ENCODE results near the gene KCTD4.

KCTD4 gene

DNA sequence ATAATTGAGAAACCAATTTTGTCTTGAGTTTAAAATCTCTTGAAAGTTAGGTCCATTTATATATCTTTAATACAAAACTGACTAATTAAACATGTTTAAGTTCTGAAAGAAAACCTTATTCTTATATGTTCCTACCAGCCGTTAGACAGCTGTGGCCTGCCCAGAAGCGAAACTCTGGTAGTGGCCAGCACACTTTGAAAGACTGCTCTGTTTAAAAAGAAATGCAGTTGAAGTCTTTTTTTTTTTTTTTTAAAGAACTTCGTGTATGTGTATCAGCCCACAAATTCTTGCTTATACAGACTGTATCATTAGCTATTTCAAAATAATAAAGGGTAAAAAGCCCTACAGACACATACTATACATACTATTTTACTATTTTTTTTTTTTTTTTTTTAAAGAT is 34.0 kb downstream of the KCTD4 start:
- Histone ChIP-seq H3K27me3 (ENCODE audit: control insufficient read depth in 3 of 3, insufficient read depth in 3 of 3, low read depth in 1 of 3, low read length in 3 of 3) (no peaks in the 10 kb centered on the region), H3K4ac (ENCODE audit: low read length) (no peak overlapping the region), H3K4me3 (ENCODE audit: low read length in 2 of 2) (no peak overlapping the region), H2BK5ac (ENCODE audit: low read length) (no peak overlapping the region), H4K91ac (ENCODE audit: low read depth, low read length, poor library complexity) (no peak overlapping the region), H2BK15ac (ENCODE audit: low read length) (no peak overlapping the region), H3K36me3 (replicated peaks in 1 of 2; ENCODE audit: control insufficient read depth in 2 of 2, insufficient read depth in 2 of 2, low read length in 2 of 2) (peaks cover 0 to 43% of the 10 kb centered on the region in 2 donors), H3K14ac (ENCODE audit: low read length) (no peak overlapping the region), H2BK12ac (ENCODE audit: low read length) (no peak overlapping the region), H3K23ac (ENCODE audit: low read depth, low read length, poor library complexity) (no peak overlapping the region), H3K27ac (replicated peaks; ENCODE audit: low read length) (no peak overlapping the region), H3K4me1 (ENCODE audit: control insufficient read depth in 2 of 2, insufficient read depth in 1 of 2, low read depth in 1 of 2, low read length in 2 of 2) (peaks cover 0 to 2% of the 10 kb centered on the region in 2 donors), H3K18ac (ENCODE audit: low read length) (no peak overlapping the region), H2AFZ (ENCODE audit: low read length) (no peak overlapping the region), H3K4me2 (ENCODE audit: insufficient read depth, low read length, poor library complexity, severe bottlenecking) (no peak overlapping the region), H2AK5ac (ENCODE audit: low read depth, low read length) (no peak overlapping the region), H4K8ac (ENCODE audit: low read depth, low read length) (no peak overlapping the region), H3K79me1 (ENCODE audit: low read depth, low read length) (no peaks in the 10 kb centered on the region), H3K9me3 (replicated peaks in 1 of 2; ENCODE audit: control insufficient read depth in 2 of 2, insufficient read depth in 1 of 2, low read depth in 1 of 2, low read length in 2 of 2) (no peaks in the 10 kb centered on the region), H3K9ac (ENCODE audit: low read depth, low read length, poor library complexity) (no peak overlapping the region), H2BK120ac (ENCODE audit: low read depth, low read length) (no peak overlapping the region)
- no peak for DNase-seq (ENCODE audit: low spot score)
- WGBS, 2 donors (ENCODE audit: extremely low coverage in 2 of 2, insufficient read length in 2 of 2, insufficient replicate concordance in 1 of 2) = no CpG with 5 or more reads among the region's 3 CpGs

DNA sequence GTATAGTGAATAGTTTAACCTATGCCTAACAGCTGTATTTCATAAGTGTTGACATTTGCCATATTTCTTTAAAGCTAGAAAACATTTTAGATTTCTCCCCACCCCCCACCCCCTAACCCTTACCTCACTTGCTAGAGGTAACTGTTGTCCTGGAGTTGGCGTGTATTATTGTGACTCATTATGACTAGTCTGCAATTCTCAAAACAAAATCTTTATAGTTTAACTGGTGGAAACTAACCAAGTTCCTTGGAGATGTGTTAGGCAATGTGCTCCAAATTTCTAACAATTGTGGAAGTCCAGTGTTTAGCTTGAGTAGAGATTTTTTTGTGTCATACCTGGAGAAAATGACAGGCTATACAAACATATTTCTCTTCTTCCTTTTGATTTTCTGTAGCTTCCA is 38.0 kb downstream of the KCTD4 start:
- no CpG with 5 or more reads among the region's 1 CpG for WGBS, 2 donors (ENCODE audit: extremely low coverage in 2 of 2, insufficient read length in 2 of 2, insufficient replicate concordance in 1 of 2)
- Histone ChIP-seq H3K27me3 (ENCODE audit: control insufficient read depth in 3 of 3, insufficient read depth in 3 of 3, low read depth in 1 of 3, low read length in 3 of 3) (no peaks in the 10 kb centered on the region), H3K9ac (ENCODE audit: low read depth, low read length, poor library complexity) (no peak overlapping the region), H4K91ac (ENCODE audit: low read depth, low read length, poor library complexity) (no peak overlapping the region), H3K27ac (replicated peaks; ENCODE audit: low read length) (no peak overlapping the region), H3K4me1 (ENCODE audit: control insufficient read depth in 2 of 2, insufficient read depth in 1 of 2, low read depth in 1 of 2, low read length in 2 of 2) (peaks cover 2 to 3% of the 10 kb centered on the region in 2 donors), H3K14ac (ENCODE audit: low read length) (no peak overlapping the region), H3K23ac (ENCODE audit: low read depth, low read length, poor library complexity) (no peak overlapping the region), H3K4me2 (ENCODE audit: insufficient read depth, low read length, poor library complexity, severe bottlenecking) (no peak overlapping the region), H2BK120ac (ENCODE audit: low read depth, low read length) (no peak overlapping the region), H2BK5ac (ENCODE audit: low read length) (no peak overlapping the region), H3K9me3 (replicated peaks in 1 of 2; ENCODE audit: control insufficient read depth in 2 of 2, insufficient read depth in 1 of 2, low read depth in 1 of 2, low read length in 2 of 2) (no peaks in the 10 kb centered on the region), H2AK5ac (ENCODE audit: low read depth, low read length) (no peak overlapping the region), H3K4me3 (ENCODE audit: low read length in 2 of 2) (no peak overlapping the region), H3K4ac (ENCODE audit: low read length) (no peak overlapping the region), H3K18ac (ENCODE audit: low read length) (no peak overlapping the region), H2BK15ac (ENCODE audit: low read length) (no peak overlapping the region), H3K79me1 (ENCODE audit: low read depth, low read length) (no peaks in the 10 kb centered on the region), H4K8ac (ENCODE audit: low read depth, low read length) (no peak overlapping the region), H2BK12ac (ENCODE audit: low read length) (no peak overlapping the region), H2AFZ (ENCODE audit: low read length) (no peak overlapping the region), H3K36me3 (replicated peaks in 1 of 2; ENCODE audit: control insufficient read depth in 2 of 2, insufficient read depth in 2 of 2, low read length in 2 of 2) (peaks cover 0 to 37% of the 10 kb centered on the region in 2 donors)
- no peak for DNase-seq (ENCODE audit: low spot score)

DNA sequence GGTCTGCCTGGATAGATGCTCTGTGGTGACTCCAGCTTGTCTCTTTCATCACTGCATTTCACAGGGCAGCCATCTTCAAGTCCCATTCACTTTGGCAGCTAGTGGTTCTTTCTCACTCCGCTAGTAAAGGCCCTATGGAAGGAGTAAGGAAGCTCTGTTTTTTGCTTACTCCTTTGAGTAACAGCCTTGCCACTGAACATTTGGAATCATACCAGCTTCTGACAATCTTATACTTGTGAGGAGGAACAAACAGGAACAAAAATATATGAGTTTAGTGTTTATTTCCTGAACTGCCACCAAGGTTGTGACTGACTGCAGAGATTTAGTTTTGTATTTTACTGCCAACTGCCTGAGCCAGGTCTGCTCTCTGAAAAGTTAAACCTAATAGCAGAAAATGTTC is 38.7 kb downstream of the KCTD4 start:
- Histone ChIP-seq H2BK12ac (ENCODE audit: low read length) (no peak overlapping the region), H3K4me1 (ENCODE audit: control insufficient read depth in 2 of 2, insufficient read depth in 1 of 2, low read depth in 1 of 2, low read length in 2 of 2) (peaks cover 2 to 3% of the 10 kb centered on the region in 2 donors), H3K18ac (ENCODE audit: low read length) (no peak overlapping the region), H2BK5ac (ENCODE audit: low read length) (no peak overlapping the region), H3K36me3 (replicated peaks in 1 of 2; ENCODE audit: control insufficient read depth in 2 of 2, insufficient read depth in 2 of 2, low read length in 2 of 2) (peaks cover 0 to 42% of the 10 kb centered on the region in 2 donors), H2AK5ac (ENCODE audit: low read depth, low read length) (no peak overlapping the region), H2BK15ac (ENCODE audit: low read length) (no peak overlapping the region), H2BK120ac (ENCODE audit: low read depth, low read length) (no peak overlapping the region), H4K91ac (ENCODE audit: low read depth, low read length, poor library complexity) (no peak overlapping the region), H3K27me3 (ENCODE audit: control insufficient read depth in 3 of 3, insufficient read depth in 3 of 3, low read depth in 1 of 3, low read length in 3 of 3) (no peaks in the 10 kb centered on the region), H3K14ac (ENCODE audit: low read length) (no peak overlapping the region), H2AFZ (ENCODE audit: low read length) (no peak overlapping the region), H3K27ac (replicated peaks; ENCODE audit: low read length) (no peak overlapping the region), H3K4me2 (ENCODE audit: insufficient read depth, low read length, poor library complexity, severe bottlenecking) (no peak overlapping the region), H4K8ac (ENCODE audit: low read depth, low read length) (no peak overlapping the region), H3K9me3 (replicated peaks in 1 of 2; ENCODE audit: control insufficient read depth in 2 of 2, insufficient read depth in 1 of 2, low read depth in 1 of 2, low read length in 2 of 2) (no peaks in the 10 kb centered on the region), H3K4ac (ENCODE audit: low read length) (no peak overlapping the region), H3K9ac (ENCODE audit: low read depth, low read length, poor library complexity) (no peak overlapping the region), H3K4me3 (ENCODE audit: low read length in 2 of 2) (no peak overlapping the region), H3K23ac (ENCODE audit: low read depth, low read length, poor library complexity) (no peak overlapping the region), H3K79me1 (ENCODE audit: low read depth, low read length) (no peaks in the 10 kb centered on the region)
- no peak for DNase-seq (ENCODE audit: low spot score)
- no CpG with 5 or more reads among the region's 1 CpG for WGBS, 2 donors (ENCODE audit: extremely low coverage in 2 of 2, insufficient read length in 2 of 2, insufficient replicate concordance in 1 of 2)

DNA sequence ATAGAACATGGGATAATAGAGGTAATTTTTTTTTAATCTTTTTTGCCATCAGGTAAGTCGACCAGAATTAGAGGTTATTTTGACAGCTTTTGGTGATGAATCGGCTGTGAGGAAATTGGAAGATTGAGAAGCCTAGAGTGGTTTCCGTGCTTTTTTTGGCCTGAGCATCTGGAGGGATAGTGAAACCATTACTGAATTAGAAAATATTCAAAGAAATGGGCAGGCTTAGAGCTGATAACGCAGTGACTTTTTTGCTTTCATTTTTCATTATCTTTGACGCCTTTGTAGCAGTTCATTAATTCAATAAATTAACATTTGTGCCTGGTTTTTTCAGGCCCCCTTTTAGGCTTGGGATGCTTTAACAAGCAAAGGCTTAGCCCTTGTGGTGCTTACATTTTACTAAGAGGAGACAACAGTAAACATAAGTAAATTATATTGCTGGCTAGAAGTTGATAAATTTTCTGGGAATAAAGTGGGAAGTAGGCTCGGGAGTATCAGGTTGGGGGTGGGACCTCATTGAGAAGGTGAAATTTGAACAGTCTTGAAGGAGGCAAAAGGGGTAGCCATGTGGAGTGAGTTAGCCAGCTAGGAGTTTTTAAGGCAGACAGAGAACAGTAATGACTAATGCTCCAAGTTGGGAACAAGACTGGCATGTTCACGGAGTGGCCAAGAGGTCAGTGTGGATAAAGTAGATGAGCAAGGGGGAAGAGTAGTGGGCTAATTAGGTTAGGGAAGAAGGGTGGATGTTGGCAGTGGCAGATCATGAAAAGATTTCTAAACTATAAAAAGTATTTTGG is 44.1 kb downstream of the KCTD4 start:
- DNase-seq (ENCODE audit: low spot score) = no peak

More for the DNA sequence above, 44.1 kb downstream of the KCTD4 start:
- no peaks in the 10 kb centered on the region for H3K9me3 ChIP-seq (replicated peaks in 1 of 2; ENCODE audit: control insufficient read depth in 2 of 2, insufficient read depth in 1 of 2, low read depth in 1 of 2, low read length in 2 of 2)
- H3K4me3 ChIP-seq (ENCODE audit: low read length in 2 of 2) = no peak overlapping the region
- no peaks in the 10 kb centered on the region for H3K27me3 ChIP-seq (ENCODE audit: control insufficient read depth in 3 of 3, insufficient read depth in 3 of 3, low read depth in 1 of 3, low read length in 3 of 3)
- H2BK5ac ChIP-seq (ENCODE audit: low read length) = no peak overlapping the region
- no peak overlapping the region for H2BK12ac ChIP-seq (ENCODE audit: low read length)
- no peak overlapping the region for H2BK15ac ChIP-seq (ENCODE audit: low read length)
- no peak overlapping the region for H3K4me2 ChIP-seq (ENCODE audit: insufficient read depth, low read length, poor library complexity, severe bottlenecking)
- no peak overlapping the region for H3K9ac ChIP-seq (ENCODE audit: low read depth, low read length, poor library complexity)
- H3K23ac ChIP-seq (ENCODE audit: low read depth, low read length, poor library complexity) = no peak overlapping the region
- no peak overlapping the region for H3K18ac ChIP-seq (ENCODE audit: low read length)
- no peak overlapping the region for H4K91ac ChIP-seq (ENCODE audit: low read depth, low read length, poor library complexity)
- WGBS, 2 donors (ENCODE audit: extremely low coverage in 2 of 2, insufficient read length in 2 of 2, insufficient replicate concordance in 1 of 2) = no CpG with 5 or more reads among the region's 7 CpGs
- H2BK120ac ChIP-seq (ENCODE audit: low read depth, low read length) = no peak overlapping the region
- H3K4ac ChIP-seq (ENCODE audit: low read length) = no peak overlapping the region
- H3K79me1 ChIP-seq (ENCODE audit: low read depth, low read length) = no peaks in the 10 kb centered on the region
- peaks cover 0 to 3% of the 10 kb centered on the region in 2 donors for H3K4me1 ChIP-seq (ENCODE audit: control insufficient read depth in 2 of 2, insufficient read depth in 1 of 2, low read depth in 1 of 2, low read length in 2 of 2)
- no peak overlapping the region for H2AFZ ChIP-seq (ENCODE audit: low read length)
- no peak overlapping the region for H2AK5ac ChIP-seq (ENCODE audit: low read depth, low read length)
- peaks cover 0 to 47% of the 10 kb centered on the region in 2 donors for H3K36me3 ChIP-seq (replicated peaks in 1 of 2; ENCODE audit: control insufficient read depth in 2 of 2, insufficient read depth in 2 of 2, low read length in 2 of 2)
- no peak overlapping the region for H3K27ac ChIP-seq (replicated peaks; ENCODE audit: low read length)
- no peak overlapping the region for H4K8ac ChIP-seq (ENCODE audit: low read depth, low read length)
- H3K14ac ChIP-seq (ENCODE audit: low read length) = no peak overlapping the region
